GM18499 (cell line): ENCODE results near the gene FNIP2.
"Not testable (repeated sequence)": the region's sequence is repeated elsewhere in the genome, so short reads cannot be mapped to it uniquely, and the experiment has no call there.

Source experiments
- ATAC-seq: cut with Tn5 transposase; IDR thresholded peaks from one replicate; pipeline ENCODE4 v1.9.1; 2021; ENCODE audit warnings: moderate number of reproducible peaks; ENCODE audit not compliant: insufficient read depth, unreplicated experiment

The FNIP2 gene

DNA sequence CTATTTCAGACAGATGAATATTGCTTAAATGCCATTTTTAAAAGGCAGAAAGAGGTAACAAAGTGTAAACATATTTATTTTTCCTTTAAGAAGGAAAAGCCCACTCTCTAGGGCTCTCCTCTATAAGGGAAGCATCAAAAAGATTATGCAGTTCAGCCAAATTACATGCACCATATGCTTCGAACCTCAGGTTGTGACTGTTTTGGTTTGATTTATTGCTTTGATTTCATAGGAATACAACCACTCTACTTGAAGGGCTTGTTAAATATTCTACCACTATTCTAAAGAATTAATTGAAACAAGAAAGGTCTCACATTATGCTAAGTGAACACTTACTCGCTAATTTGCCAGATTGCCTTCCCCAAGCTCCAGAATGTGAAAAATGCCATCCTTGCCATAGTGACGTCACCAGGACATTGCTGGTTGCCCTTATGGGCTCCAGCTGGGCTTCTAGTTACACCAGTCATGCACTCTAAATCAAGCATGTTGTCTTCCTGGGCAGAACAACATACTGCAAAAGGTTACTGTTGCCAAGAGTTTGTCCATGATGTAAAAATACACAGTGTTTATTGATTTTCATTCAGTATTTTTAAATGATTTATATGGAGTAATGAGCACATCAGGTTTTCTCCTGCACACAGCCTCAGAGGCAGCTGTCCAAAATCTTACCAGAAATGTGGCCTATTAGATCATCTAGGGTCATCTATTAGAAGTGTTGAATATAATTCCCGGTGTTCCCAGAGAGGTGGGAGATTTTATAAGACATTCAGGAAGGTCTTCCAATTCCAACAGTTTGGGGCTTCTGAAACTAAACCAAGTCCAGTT lies 169.6 kb downstream of the FNIP2 start:
- ATAC-seq: no peak

DNA sequence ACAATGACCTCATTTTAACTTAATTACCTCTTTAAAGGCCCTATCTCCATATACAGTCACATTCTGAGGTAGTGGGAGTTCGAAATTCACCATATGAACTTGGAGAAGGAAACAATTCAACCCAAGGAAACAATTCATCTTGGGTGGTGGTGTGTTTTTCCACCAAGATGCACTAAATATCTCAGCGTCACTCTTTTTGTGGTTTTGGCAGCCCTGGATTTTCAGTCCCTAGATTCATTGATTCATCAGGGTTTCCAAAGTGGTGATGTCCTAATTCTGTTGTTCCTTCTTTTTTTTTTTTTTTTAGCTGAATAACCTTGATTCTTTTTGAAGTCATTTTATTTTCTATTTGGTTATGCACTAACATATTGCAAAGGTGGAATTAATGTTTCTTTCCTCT lies 171.4 kb downstream of the FNIP2 start:
- ATAC-seq: no peak

DNA sequence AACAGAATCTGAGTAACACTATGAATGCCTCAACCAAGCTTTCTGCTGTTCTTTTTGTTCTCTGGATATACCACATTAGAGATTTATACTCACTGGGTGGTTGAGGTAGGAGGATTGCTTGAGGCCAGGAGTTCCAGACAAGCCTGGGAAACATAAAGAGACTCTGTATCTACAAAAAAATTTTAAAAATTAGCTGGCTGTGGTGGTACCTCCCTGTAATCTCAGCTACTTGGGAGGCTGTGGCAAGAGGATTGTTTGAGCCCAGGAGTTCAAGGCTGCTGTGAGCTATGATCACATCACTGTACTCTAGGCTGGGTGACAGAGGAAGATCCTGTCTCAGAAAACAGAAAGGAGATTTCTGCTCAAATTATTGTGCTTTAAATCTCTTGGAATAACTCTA lies 172.5 kb downstream of the FNIP2 start:
- ATAC-seq: no peak

DNA sequence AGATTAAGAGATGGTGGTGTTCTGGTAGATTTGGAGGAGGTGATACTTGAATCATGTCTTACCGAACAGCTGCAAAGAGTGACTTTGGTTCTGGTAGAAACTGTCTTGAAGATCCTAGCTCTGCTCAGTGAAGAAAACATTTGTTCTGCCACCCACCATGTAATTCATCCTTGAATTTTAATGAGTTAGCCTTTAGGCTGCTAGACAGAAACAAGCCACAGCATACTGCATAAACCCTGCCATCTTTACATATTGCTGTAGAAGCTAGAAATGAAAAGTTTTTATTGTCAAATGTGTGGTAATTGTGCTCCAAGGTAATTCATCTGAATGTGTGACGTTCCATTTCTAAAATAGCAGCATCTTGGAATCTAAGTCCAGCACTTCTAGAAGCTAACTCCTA lies 173.1 kb downstream of the FNIP2 start:
- ATAC-seq: no peak

DNA sequence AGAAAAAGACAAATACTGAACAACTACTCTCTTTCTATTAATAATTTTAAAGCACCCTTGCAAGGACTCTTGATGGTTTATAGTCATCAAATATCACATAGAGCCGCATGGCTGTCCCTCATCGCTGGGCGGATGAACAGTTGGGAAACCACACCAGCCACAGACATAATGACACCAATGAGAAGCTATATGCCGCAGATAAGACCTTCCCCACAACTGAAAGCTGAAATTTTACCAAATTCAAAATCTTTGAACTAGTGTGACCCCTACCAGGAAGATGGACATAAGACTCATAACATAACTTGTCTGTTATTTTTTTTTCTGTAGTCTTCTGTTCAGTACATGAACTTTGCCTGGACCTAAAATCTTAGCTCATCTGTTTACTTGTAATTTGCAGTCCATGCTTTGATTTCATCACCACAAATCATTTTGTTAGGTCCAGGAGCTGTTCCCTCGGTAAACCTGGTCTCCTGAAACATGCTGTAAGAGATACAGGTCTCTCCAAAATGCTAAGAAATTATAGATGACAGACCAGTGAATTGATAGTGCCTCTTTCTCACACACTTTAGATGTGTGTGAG lies 176.8 kb downstream of the FNIP2 start:
- no peak for ATAC-seq

DNA sequence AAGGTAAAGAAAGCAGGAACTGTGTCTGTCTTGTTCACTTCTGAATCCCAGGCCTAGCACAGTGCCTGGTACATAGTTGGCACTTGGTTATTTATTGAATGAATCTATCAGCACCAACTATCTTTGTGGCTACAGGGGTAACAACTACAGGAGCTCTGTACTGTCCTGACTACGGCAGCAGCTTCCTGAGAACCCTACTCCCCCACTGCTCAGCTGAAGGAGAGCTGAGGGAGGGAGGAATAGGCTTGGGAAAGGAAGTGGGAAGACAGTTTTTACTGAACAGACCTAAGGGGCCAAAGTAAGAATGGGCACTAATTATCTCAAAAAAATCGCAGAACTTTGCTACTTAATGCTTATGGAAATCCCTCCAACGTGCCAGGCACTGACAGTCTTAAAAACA lies 178.0 kb downstream of the FNIP2 start:
- no peak for ATAC-seq

DNA sequence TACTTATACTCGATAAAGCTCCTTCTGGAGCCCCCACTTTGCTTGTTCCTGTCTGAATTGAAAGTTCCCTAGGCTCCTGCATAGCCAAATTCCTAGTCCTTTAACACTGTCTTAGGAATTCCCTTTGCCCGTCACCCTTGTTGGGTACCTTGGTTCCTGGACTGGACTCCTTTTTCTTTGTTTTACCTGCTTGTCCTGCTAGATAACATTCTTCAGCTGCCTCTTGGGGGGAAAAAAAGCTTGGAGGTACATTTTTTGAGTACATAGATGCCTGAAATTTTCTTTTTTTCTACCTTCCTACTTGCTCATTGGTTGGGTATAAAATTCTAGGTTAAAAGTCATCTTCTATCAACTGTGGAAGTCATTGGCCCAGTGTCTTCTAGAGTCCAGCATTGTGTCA lies 179.2 kb downstream of the FNIP2 start:
- no peak for ATAC-seq

DNA sequence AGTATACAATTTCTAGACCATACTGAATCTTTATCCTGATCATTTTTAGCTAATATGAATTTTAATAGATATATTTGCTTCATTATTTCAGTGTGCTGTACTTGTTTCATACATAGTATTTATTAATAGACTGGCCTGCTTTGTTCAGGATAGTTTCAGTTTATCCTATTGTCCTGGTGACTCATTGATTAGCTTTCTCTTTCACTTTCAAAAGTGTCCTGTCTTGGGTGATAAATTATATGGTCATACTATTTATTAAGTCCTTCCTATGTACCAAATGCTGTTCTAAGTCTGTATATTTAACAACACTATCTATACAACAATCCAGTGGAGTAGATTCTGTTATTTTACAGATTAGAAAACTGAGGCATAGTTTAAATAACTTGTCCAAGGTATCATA lies 180.3 kb downstream of the FNIP2 start:
- ATAC-seq: no peak

DNA sequence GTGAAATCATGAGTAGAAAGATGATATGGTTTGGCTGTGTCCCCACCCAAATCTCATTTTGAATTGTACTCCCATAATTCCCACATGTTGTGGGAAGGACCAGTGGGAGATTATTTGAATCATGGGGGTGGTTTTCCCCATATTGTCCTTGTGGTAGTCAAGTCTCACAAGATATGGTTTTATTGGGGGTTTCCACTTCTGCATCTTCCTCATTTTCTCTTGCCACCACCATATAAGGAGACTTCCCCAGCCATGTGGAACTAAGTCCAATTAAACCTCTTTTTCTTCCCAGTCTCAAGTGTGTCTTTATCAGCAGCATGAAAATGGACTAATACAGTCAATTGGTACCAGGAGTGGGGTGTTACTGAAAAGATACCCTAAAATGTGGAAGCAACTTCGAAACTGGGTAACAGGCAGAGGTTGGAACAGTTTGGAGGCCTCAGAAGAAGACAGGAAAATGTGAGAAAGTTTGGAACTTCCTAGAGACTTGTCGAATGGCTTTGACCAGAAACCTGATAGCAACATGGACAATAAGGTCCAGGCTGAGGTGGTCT lies 183.5 kb downstream of the FNIP2 start:
- ATAC-seq: not testable (repeated sequence)

DNA sequence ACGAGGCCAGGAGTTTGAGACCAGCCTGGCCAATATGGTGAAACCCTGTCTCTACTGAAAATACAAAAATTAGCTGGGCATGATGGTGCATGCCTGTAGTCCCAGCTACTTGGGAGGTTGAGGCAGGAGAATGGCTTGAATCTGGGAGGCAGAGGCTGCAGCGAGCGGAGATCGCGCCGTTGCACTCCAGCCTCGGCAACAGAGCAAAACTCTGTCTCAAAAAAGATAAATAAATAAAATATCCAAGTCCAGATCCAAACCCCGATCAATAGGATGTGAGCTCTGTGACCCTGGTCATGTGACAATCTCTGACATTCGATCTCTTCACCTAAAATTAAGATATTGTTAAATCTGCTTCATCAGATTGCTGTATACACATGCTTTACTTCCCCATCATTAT lies 187.5 kb downstream of the FNIP2 start:
- not testable (repeated sequence) for ATAC-seq

DNA sequence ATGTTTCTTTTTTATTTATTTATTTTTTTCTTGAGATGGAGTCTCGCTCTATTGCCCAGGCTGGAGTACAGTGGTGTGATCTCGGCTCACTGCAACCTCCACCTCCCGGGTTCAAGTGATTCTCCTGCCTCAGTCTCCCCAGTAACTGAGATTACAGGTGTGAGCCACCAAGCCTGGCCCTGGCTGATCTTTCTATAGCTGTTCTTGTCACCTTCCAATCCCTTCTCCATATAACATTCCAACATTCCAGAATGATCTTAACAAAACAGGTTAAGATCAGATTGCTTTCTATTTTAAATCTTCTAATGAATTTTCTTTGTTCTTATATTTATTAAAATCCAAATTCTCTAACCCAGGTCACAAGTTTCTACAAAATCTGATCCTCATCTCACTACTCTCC lies 188.1 kb downstream of the FNIP2 start:
- ATAC-seq: not testable (repeated sequence)
